GM21381 (cell line): ENCODE measurements around the gene CFAP92.
"Not testable (repeated sequence)": the region's sequence is repeated elsewhere in the genome, so short reads cannot be mapped to it uniquely, and the experiment has no call there.

Experiments
- ATAC-seq: cut with Tn5 transposase; IDR thresholded peaks from one replicate; pipeline ENCODE4 v1.9.1; 2021; ENCODE audit warnings: mild to moderate bottlenecking, moderate library complexity; ENCODE audit not compliant: unreplicated experiment

CFAP92 gene

DNA sequence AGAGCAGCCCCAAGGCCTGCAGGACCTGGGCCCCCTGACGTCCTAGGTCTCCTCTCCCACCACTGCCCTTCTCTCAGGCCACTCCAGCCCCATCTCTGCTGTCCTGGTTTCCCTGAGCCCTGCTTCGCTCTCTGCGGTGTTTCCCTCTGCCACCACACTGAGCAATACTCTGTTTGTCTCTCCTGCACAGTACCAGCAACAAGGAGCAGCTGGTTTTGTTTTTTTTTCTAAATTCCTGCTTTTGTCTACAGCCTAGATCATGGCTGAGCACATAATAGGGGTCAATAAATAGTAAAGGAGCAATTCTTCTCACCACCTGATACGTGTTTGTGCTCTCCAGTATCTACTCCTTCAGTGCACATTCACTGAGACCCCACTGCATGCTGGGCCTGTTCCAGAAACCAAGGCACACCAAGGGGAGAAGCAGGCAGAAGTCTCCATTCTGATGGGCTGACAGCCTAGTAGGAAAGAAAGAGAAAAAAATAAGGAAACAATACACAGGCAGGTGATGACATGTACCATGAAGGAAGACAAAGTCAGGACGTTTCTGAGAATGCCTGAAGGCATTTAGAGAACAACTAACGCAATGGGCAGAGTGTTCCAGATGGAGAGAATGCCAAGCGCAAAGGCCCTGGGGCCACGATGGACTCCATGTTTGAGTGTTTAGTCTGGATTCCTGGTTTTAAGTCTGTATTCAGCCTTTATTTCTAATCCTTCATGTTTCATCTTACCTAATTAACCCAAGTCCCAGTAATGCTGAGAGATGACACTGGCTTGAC, 120.4 kb downstream of the CFAP92 start:
- ATAC-seq: no peak

DNA sequence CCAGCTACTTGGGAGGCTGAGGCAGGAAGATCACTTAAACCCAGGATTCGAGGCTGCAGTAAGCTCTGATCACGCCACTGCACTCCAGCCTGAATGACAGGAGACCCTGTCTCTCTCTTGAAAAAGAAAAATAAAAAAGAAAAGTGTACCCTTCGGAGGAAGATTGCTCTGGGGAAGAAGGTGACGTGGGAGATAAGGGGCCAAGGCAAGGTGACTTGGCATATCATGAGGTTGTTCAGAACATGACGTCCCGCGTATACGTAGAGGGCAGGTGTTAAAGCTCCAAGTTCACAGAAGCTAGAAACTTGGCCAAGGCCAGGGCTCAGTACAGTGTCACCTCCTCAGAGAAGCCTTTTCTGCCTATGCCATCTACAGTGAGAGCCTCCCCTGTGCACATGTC, 121.1 kb downstream of the CFAP92 start:
- ATAC-seq: no peak

GRCh38 chr3:128872282-128872681, 121.6 kb downstream of the CFAP92 start:
- ATAC-seq: no peak

DNA sequence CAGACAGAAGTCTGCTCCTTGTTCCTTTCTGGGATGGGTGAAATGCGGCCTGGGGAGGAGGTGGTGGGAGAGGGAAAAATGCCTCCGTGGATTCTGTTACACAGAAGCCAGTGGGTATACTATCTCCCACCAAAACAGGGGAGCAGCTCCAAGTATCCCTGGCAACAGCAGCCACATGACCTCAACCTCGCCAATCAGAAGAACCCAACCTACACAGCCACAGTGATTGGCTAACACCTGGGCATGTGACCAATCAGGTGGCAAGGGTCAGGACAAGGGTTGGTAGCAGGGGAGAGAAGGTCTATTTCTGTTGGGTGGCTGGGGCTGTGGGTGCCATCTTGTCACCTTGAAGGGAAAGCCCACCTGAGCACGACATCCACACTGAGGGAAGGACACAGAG, 123.5 kb downstream of the CFAP92 start:
- ATAC-seq: no peak

GRCh38 chr3:128867200-128868125, 126.4 kb downstream of the CFAP92 start:
- ATAC-seq: no peak

DNA sequence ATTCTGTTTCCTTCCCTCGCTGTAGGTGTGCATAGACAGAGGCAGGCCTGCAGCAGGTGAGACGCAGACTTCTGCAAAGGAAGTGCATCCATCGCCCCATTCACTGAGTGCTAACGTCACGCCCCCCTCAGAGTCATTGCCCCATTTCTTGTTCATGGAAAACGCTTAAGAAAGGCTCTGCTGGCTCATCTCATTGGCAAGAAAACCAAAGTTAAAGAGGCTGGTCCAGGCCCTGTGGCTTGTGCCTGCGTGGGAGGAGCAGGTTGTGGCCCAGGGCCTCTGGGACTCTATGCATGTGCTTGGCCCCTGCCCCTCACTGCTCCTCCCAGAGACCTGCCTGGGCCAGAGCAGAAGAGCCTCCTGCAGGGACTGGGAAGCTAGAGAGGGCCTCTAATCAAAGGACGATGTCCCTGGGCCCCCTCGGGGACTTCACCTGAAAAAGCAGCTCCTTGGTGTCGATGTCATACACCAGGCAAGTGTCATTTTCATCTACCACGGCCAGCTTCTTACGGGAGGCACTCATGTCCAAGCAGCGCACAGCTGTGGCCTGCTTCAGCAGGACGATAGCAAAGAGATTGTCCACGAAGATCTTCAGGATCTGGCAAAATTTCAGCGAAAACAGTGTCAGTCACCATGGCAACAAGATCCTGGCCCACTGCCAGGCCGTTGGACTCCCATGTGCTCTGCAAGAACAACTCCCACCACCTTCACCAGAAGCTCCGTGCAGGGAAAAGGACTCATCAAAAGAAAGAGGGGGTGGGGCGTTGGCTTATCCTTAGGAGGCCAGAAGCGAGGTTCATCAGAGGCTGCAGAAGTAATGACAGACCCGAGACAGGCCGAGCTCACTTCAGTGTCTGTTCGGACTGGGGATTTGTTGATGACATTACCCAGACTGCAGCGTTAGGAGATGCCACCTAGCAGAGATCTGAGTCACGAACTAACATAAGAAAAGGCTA, 128.7 kb downstream of the CFAP92 start:
- not testable (repeated sequence) for ATAC-seq

DNA sequence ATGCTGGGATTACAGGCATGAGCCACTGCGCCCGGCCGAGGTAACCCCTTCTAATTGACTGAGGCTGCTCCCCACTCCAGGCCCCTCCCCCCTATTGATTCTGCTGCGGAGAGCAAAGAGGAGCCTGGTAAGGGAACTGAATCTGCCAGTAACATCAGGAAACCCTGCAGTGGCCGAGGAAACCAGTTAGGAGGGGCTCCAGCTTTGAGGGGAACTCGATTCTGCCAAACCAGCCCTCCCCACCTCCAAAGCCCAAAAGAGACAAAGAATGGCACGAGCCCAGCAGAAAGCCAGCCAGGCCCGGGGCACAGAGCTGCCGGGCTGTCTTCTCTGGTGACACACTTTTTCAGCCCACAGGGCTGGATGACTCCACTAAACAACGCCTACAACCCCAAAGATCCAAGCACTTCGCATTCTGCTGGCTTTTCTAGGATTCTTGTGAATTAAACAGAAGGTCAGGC, 129.5 kb downstream of the CFAP92 start:
- no peak for ATAC-seq

GRCh38 chr3:128863560-128863959, 130.3 kb downstream of the CFAP92 start:
- ATAC-seq: no peak

- no peak for ATAC-seq
Observed at GRCh38 chr3:128861491-128861890, 132.4 kb downstream of the CFAP92 start.
